GM10266 (cell line): ENCODE data around the gene DACT1.

Experiments
- DNase-seq: peaks from one replicate; pipeline ENCODE4 v3.0.0; 2012; ENCODE audit errors: extremely low spot score
- CTCF ChIP-seq: IDR thresholded peaks from 2 replicates; pipeline ENCODE4 v1.5.1; 2012; ENCODE audit warnings: mild to moderate bottlenecking, low read depth; ENCODE audit not compliant: control insufficient read depth, insufficient read depth; ENCODE audit errors: missing control alignments

DACT1 gene

GRCh38 chr14:58605465-58605864 is 32.3 kb upstream of the DACT1 start:
- no peak for DNase-seq
- no peak for TF ChIP-seq CTCF

GRCh38 chr14:58607131-58607951 is 30.4 kb upstream of the DACT1 start:
- no peak for TF ChIP-seq CTCF
- no peak for DNase-seq

- no peak for TF ChIP-seq CTCF
- DNase-seq, result no peak
Measured at GRCh38 chr14:58607952-58608317, 29.8 kb upstream of the DACT1 start.

- no peak for DNase-seq
- TF ChIP-seq CTCF, result no peak
Measured at GRCh38 chr14:58617619-58618018, 20.1 kb upstream of the DACT1 start.

- no peak for DNase-seq
- no peak for TF ChIP-seq CTCF
Measured at GRCh38 chr14:58620011-58620410, 17.8 kb upstream of the DACT1 start.

GRCh38 chr14:58625438-58625837 is 12.3 kb upstream of the DACT1 start:
- no peak for DNase-seq
- no peak for TF ChIP-seq CTCF

- TF ChIP-seq CTCF, result no peak
- DNase-seq, result no peak
Measured at GRCh38 chr14:58626431-58626831, 11.3 kb upstream of the DACT1 start.
